ENCODE data around the gene TSKU. TPM values are rescaled to one million over a fixed set of nuclear protein-coding genes. Genes with fewer than 3 reads are reported as not detected.

TSKU gene
- total RNA-seq, 4 donors from 2014 or later, result 19.1 to 60.6 (median 47.1) TPM

- no peak overlapping the region for H3K4me3 ChIP-seq
- TF ChIP-seq POLR2AphosphoS5 (IDR thresholded peaks at IDR 0.05) (no peak), POLR2A (IDR thresholded peaks at IDR 0.05; ENCODE audit: low read depth) (no peak), CTCF (IDR thresholded peaks at IDR 0.05) (no peak)
- no peaks in the 10 kb centered on the region for H3K36me3 ChIP-seq
- H3K27me3 ChIP-seq, result no peaks in the 10 kb centered on the region
- no peak for DNase-seq (ENCODE audit: extremely low spot score)
- H3K27ac ChIP-seq (replicated peaks in 1 of 4), result peak overlapping the region in 1 of 4 donors; percentile 21
- WGBS, result 93% methylated on average over 5 of the region's 5 CpGs
- H3K4me1 ChIP-seq, result peaks cover 30 to 46% (median 34%) of the 10 kb centered on the region in 4 donors
- H3K9me3 ChIP-seq, result no peaks in the 10 kb centered on the region
- intact Hi-C loops (cut with DNase I), result no loop called here
Measured at GRCh38 chr11:76762867-76763572, 20.1 kb upstream of the TSKU start.

- Histone ChIP-seq H3K36me3 (no peaks in the 10 kb centered on the region), H3K4me3 (no peak overlapping the region), H3K27me3 (no peaks in the 10 kb centered on the region), H3K9me3 (no peaks in the 10 kb centered on the region), H3K27ac (replicated peaks in 1 of 4) (peak overlapping the region in 1 of 4 donors; percentile 21), H3K4me1 (peaks cover 37 to 53% (median 41%) of the 10 kb centered on the region in 4 donors)
- WGBS, result 31% methylated on average over 3 of the region's 5 CpGs
- no peak for DNase-seq (ENCODE audit: extremely low spot score)
- TF ChIP-seq CTCF (IDR thresholded peaks at IDR 0.05), result no peak
- TF ChIP-seq EP300 (IDR thresholded peaks at IDR 0.05), result no peak
- peak; percentile 18 to 67 for TF ChIP-seq POLR2AphosphoS5 (IDR thresholded peaks at IDR 0.05)
- TF ChIP-seq POLR2A (IDR thresholded peaks at IDR 0.05; ENCODE audit: low read depth), result no peak
- intact Hi-C loops (cut with DNase I), result no loop called here
Measured at GRCh38 chr11:76763573-76764346, 19.4 kb upstream of the TSKU start.

- 87% methylated on average over 10 of the region's 10 CpGs for WGBS
- intact Hi-C loops (cut with DNase I), result no loop called here
Measured at GRCh38 chr11:76764941-76765665, 18.1 kb upstream of the TSKU start.

GRCh38 chr11:76765863-76766350 is 17.2 kb upstream of the TSKU start:
- DNase-seq (ENCODE audit: extremely low spot score), result no peak
- no peak for TF ChIP-seq POLR2A (IDR thresholded peaks at IDR 0.05; ENCODE audit: low read depth)
- no peak for TF ChIP-seq POLR2AphosphoS5 (IDR thresholded peaks at IDR 0.05)
- TF ChIP-seq CTCF (IDR thresholded peaks at IDR 0.05), result no peak
- no peak for TF ChIP-seq EP300 (IDR thresholded peaks at IDR 0.05)
- WGBS, result 72% methylated on average over 5 of the region's 5 CpGs
- Histone ChIP-seq H3K4me1 (peaks cover 49 to 74% (median 63%) of the 10 kb centered on the region in 4 donors), H3K4me3 (no peak overlapping the region), H3K27me3 (no peaks in the 10 kb centered on the region), H3K9me3 (no peaks in the 10 kb centered on the region), H3K27ac (replicated peaks in 1 of 4) (peak overlapping the region in 2 of 4 donors; percentile 18 to 23), H3K36me3 (no peaks in the 10 kb centered on the region)
- intact Hi-C loops (cut with DNase I), result no loop called here

More at GRCh38 chr11:76764941-76765665, 18.1 kb upstream of the TSKU start:
- no peaks in the 10 kb centered on the region for H3K27me3 ChIP-seq
- no peak overlapping the region for H3K4me3 ChIP-seq
- H3K36me3 ChIP-seq, result no peaks in the 10 kb centered on the region
- no peaks in the 10 kb centered on the region for H3K9me3 ChIP-seq
- no peak overlapping the region for H3K27ac ChIP-seq (replicated peaks in 1 of 4)
- TF ChIP-seq EP300 (IDR thresholded peaks at IDR 0.05), result no peak
- TF ChIP-seq POLR2AphosphoS5 (IDR thresholded peaks at IDR 0.05), result no peak
- TF ChIP-seq CTCF (IDR thresholded peaks at IDR 0.05), result no peak
- no peak for TF ChIP-seq POLR2A (IDR thresholded peaks at IDR 0.05; ENCODE audit: low read depth)
- DNase-seq (ENCODE audit: extremely low spot score), result no peak
- H3K4me1 ChIP-seq, result peaks cover 47 to 66% (median 55%) of the 10 kb centered on the region in 4 donors
